Heart left ventricle (tissue), 16 donors: Measurements from ENCODE around the gene CENATAC. TPM values are rescaled to one million over a fixed set of nuclear protein-coding genes. Genes with fewer than 3 reads are reported as not detected.
"Not testable (repeated sequence)": the region's sequence is repeated elsewhere in the genome, so short reads cannot be mapped to it uniquely, and the experiment has no call there.

ENCODE experiments used
- ATAC-seq, 4 donors: fragments of 200-7000 bp; cut with Tn5 transposase; one replicate each; pipeline ENCODE4 v1.9.1; 2020 to 2022; ENCODE audit warnings: moderate library complexity in 4 of 4, mild to moderate bottlenecking in 3 of 4, moderate number of reproducible peaks in 1 of 4
- DNase-seq, 5 donors: peaks; one replicate each; pipeline ENCODE4 v3.0.0-alpha.2; 2020
- H3K27ac ChIP-seq, 12 donors: fragments of 200-600 bp; sonication (generic) in 4 of 12; one replicate each; pipeline versions ENCODE4 v1.5.0 to v1.8.0; 2016 to 2022; ENCODE audit warnings: mild to moderate bottlenecking in 2 of 12
- H3K27me3 ChIP-seq, 9 donors: fragments of 200-600 bp; sonication (generic) in 2 of 9; one replicate each; pipeline versions ENCODE4 v1.5.1 to v1.8.0; 2016 to 2022; ENCODE audit warnings: mild to moderate bottlenecking in 3 of 9
- H3K36me3 ChIP-seq, 9 donors: fragments of 200-600 bp; sonication (generic) in 2 of 9; one replicate each; pipeline versions ENCODE4 v1.5.0 to v1.8.0; 2018 to 2022; ENCODE audit warnings: mild to moderate bottlenecking in 2 of 9
- H3K4me1 ChIP-seq, 12 donors: fragments of 200-600 bp; sonication (generic) in 4 of 12; one replicate each; pipeline versions ENCODE4 v1.5.0 to v1.8.0; 2016 to 2022; ENCODE audit warnings: mild to moderate bottlenecking in 3 of 12
- H3K4me3 ChIP-seq, 12 donors: fragments of 200-600 bp; sonication (generic) in 4 of 12; one replicate each; pipeline versions ENCODE4 v1.5.0 to v1.8.0; 2017 to 2022; ENCODE audit warnings: mild to moderate bottlenecking in 9 of 12, moderate library complexity in 4 of 12
- H3K9me3 ChIP-seq, 12 donors: fragments of 200-600 bp; sonication (generic) in 4 of 12; one replicate each; pipeline versions ENCODE4 v1.5.0 to v1.8.0; 2016 to 2022; ENCODE audit warnings: mild to moderate bottlenecking in 1 of 12
- CTCF ChIP-seq, 12 donors: fragments of 200-600 bp; sonication (generic) in 4 of 12; IDR thresholded peaks; one replicate each; pipeline versions ENCODE4 v1.5.0 to v1.8.0; 2018 to 2022; ENCODE audit warnings: antibody characterized with exemption in 12 of 12, mild to moderate bottlenecking in 5 of 12
- POLR2A ChIP-seq, 2 donors: fragments of 450-650 bp; IDR thresholded peaks; one replicate each; pipeline ENCODE4 v1.6.1; 2017; ENCODE audit warnings: antibody characterized with exemption in 2 of 2, mild to moderate bottlenecking in 2 of 2, moderate library complexity in 2 of 2
- WGBS, 4 donors: extraction: QIAGEN DNeasy Blood & Tissue Kit in 2 of 4; methylation state at CpG; one replicate each; pipeline versions ENCODE4 v1.1.5 to v1.1.7; 2013 to 2018; 5-methylcytosine and 5-hydroxymethylcytosine counted together
- intact Hi-C, 10 donors: fragments of 100-400 bp; cut with DNase I; formaldehyde crosslinking; loops; one replicate each; pipeline versions ENCODE4 v1.11.1 to v1.14.2; 2022
- polyA plus RNA-seq, 2 donors: library from polyadenylated mRNA; stranded (reverse); fragments of 200-250 nt; gene quantifications; one replicate each; pipeline ENCODE4 v1.2.3, GENCODE V29; 2013
- total RNA-seq, 9 donors: library from RNA; depleted of rRNA in 2 of 9; stranded (reverse); fragments of >200 nt in 2 of 9; fragmentation: NEBNext Ultra II Directional in 3 of 9; extraction: Animal tissue kit (Norgen Biotek cat#: 25700) in 3 of 9; gene quantifications; one replicate each; pipeline versions ENCODE4 v1.1.0 to v1.2.4, GENCODE V29; 2016 to 2023
- donor health status: ischemic (EF 13 %, LVEDD 7.1; RV severe dilation, severe dysfunction).
- donor health status: healthy with polysubstance abuse.
- donor health status: DM: no; HTN: yes; CAD: no.
- donor health status: DM: no; HTN: no; CAD: no.
- donor health status: ischemic (EF 25% LVEDD 6.9; RV normal size, moderate dysfunction).
- donor health status: ischemic (EF 25% LVEDD 5.7; RV mildly dilated, moderate dysfunction).
- donor health status: healthy.
- donor health status: DM: yes; HTN: yes; CAD: no.
- donor health status: ischemic (EF 35%, LVEDD 5.7; RV mildly dilated, moderate dysfunction).
- donor health status: nonischemic (EF 11% LVEDD 7.7; RV severe dilation, severe dysfunction).
- donor health status: DM: yes; HTN: yes; CAD: no.
- donor health status: PGD.
- donor health status: ischemic (EF 29% LVEDD 5.4; RV normal size, mild dysfunction).
- donor health status: nonischemic (EF 23%, LVEDD 6.1; RV moderate dilation, normal function).

Gene CENATAC
- total and polyA plus RNA-seq, 11 donors = 7.9 to 27.3 (median 11.7) TPM

GRCh38 chr11:119056421-119056999, 58.6 kb downstream of the CENATAC start:
- H3K36me3 ChIP-seq = peaks cover 0 to 46% (median 39%) of the 10 kb centered on the region in 9 donors
- peak overlapping the region; percentile 76 to 93 (median 86) for H3K27ac ChIP-seq
- H3K9me3 ChIP-seq = no peaks in the 10 kb centered on the region
- intact Hi-C loops = loop anchor here in 2 of 10 donors (2.0 to 5.0 kb wide), 3 partner anchors 26 to 41 kb away; partner anchors contain the start of genes HMBS (in 1 of the 2) and SLC37A4 (in 1 of the 2)
- TF ChIP-seq POLR2A (IDR thresholded peaks at IDR 0.05) (no peak), CTCF (IDR thresholded peaks at IDR 0.05) (no peak)
- peak overlapping the region; percentile 70 to 99 (median 90) for H3K4me3 ChIP-seq
- H3K4me1 ChIP-seq = peaks cover 2 to 26% (median 18%) of the 10 kb centered on the region in 12 donors
- WGBS, 4 donors = 1% methylated on average over 22 to 48 of the region's 48 CpGs
- ATAC-seq (peak in 3 of 4 donors; percentile 0 to 7 (median 5)), DNase-seq (peak in 4 of 5 donors; percentile 23 to 67 (median 44))
- H3K27me3 ChIP-seq = no peaks in the 10 kb centered on the region

- ATAC-seq = peak; percentile 96 to 99 (median 97)
- Histone ChIP-seq H3K4me1 (peaks cover 2 to 26% (median 18%) of the 10 kb centered on the region in 12 donors), H3K9me3 (no peaks in the 10 kb centered on the region), H3K27me3 (no peaks in the 10 kb centered on the region), H3K36me3 (peaks cover 0 to 39% (median 32%) of the 10 kb centered on the region in 9 donors), H3K27ac (peak within 1 kb of the TSS; percentile 76 to 93 (median 87)), H3K4me3 (peak within 1 kb of the TSS; percentile 70 to 99 (median 90))
- 0% methylated on average over 38 to 79 of the region's 79 CpGs for WGBS, 4 donors
- intact Hi-C loops = loop anchor here in 2 of 10 donors (2.0 to 5.0 kb wide), 3 partner anchors 26 to 40 kb away; partner anchors contain the start of genes HMBS (in 1 of the 2) and SLC37A4 (in 1 of the 2)
- peak in 3 of 12 donors; percentile 12 to 46 (median 26) for TF ChIP-seq CTCF (IDR thresholded peaks at IDR 0.05)
- peak; percentile 72 to 73 for TF ChIP-seq POLR2A (IDR thresholded peaks at IDR 0.05)
- DNase-seq = peak; percentile 98 to 100 (median 99)
Measured at GRCh38 chr11:119057000-119057769, 59.2 kb downstream of the CENATAC start, which contains the start of gene HYOU1. TSS of gene HYOU1 (minus strand) at chr11:119057205. CDS start at chr11:119056160, 1,045 bp downstream.

GRCh38 chr11:119059128-119059527, 61.2 kb downstream of the CENATAC start:
- Histone ChIP-seq H3K4me1 (peaks cover 2 to 31% (median 22%) of the 10 kb centered on the region in 12 donors), H3K36me3 (peaks cover 0 to 21% (median 13%) of the 10 kb centered on the region in 9 donors)
- DNase-seq, H3K4me3 ChIP-seq, H3K27ac ChIP-seq, H3K27me3 ChIP-seq, H3K9me3 ChIP-seq, ATAC-seq: not testable (repeated sequence)
- WGBS, 4 donors = 81 to 93% (median 88%) methylated on average over 4 to 31 of the region's 35 CpGs
- intact Hi-C loops = loop anchor here in 1 of 10 donors (5.0 kb wide), 1 partner anchor 38 kb away; a partner anchor contains a TSS

- Histone ChIP-seq H3K4me3 (no peak overlapping the region), H3K4me1 (peaks cover 2 to 29% (median 14%) of the 10 kb centered on the region in 12 donors), H3K9me3 (no peaks in the 10 kb centered on the region), H3K27ac (no peak overlapping the region), H3K27me3 (no peaks in the 10 kb centered on the region), H3K36me3 (peaks cover 0 to 13% (median 4%) of the 10 kb centered on the region in 9 donors)
- DNase-seq (no peak), ATAC-seq (no peak)
- 89 to 98% (median 97%) methylated on average over 3 of the region's 3 CpGs for WGBS, 4 donors
- TF ChIP-seq POLR2A (IDR thresholded peaks at IDR 0.05) = no peak
- TF ChIP-seq CTCF (IDR thresholded peaks at IDR 0.05) = no peak
- intact Hi-C loops = no loop called here
Measured at GRCh38 chr11:119061256-119061655, 63.3 kb downstream of the CENATAC start.
